ENCODE measurements around the gene MATN1.

DNA sequence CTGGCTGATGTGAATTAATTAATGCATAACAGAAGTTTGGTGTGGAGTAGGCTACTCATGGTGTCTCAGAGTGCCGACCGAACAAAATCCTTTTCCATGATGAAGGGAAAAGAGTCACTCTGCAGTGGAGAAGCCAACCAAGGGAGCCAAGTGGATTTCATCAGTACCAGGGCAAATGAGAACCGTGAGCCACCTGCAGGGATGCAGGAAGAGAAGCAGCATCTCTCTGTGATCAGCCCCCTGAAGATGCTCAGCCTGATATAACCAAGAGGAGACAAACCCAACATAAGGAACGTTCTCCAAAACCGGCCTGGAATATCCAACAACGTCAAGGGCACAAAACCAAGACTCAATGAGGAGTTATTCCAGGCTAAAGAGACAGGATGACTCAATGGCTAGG lies 47.6 kb upstream of the MATN1 start:
- TF ChIP-seq JUN (IDR thresholded peaks at IDR 0.05) (no peak), FOSL2 (IDR thresholded peaks at IDR 0.05) (no peak), FOSL2 (CRISPR knock-in tag; IDR thresholded peaks at IDR 0.05) (no peak), NPAS2 (CRISPR knock-in tag; IDR thresholded peaks at IDR 0.05; ENCODE audit: borderline replicate concordance) (no peak)
